Left lung (tissue), 10 donors: ENCODE results near the gene TENM4. TPM values are rescaled to one million over a fixed set of nuclear protein-coding genes. Genes with fewer than 3 reads are reported as not detected.

Experiments
- ATAC-seq: fragments of 200-7000 bp; cut with Tn5 transposase; one replicate; pipeline ENCODE4 v1.9.1; 2020; ENCODE audit warnings: moderate library complexity
- DNase-seq, 4 donors: peaks; one replicate each; pipeline ENCODE4 v3.0.0-alpha.2; 2013 to 2020
- H3K27ac ChIP-seq, 2 donors: fragments of 200-600 bp; sonication (generic) in 1 of 2; one replicate each; pipeline versions ENCODE4 v1.5.0 to v1.8.0; 2020 to 2021
- H3K27me3 ChIP-seq, 2 donors: fragments of 200-600 bp; sonication (generic) in 1 of 2; one replicate each; pipeline versions ENCODE4 v1.5.0 to v1.8.0; 2020 to 2021
- H3K36me3 ChIP-seq, 2 donors: fragments of 200-600 bp; sonication (generic) in 1 of 2; one replicate each; pipeline versions ENCODE4 v1.5.0 to v1.8.0; 2020 to 2021
- H3K4me1 ChIP-seq, 2 donors: fragments of 200-600 bp; one replicate each; pipeline ENCODE4 v1.8.0; 2021
- H3K4me3 ChIP-seq, 2 donors: fragments of 200-600 bp; sonication (generic) in 1 of 2; one replicate each; pipeline versions ENCODE4 v1.5.0 to v1.8.0; 2020 to 2021; ENCODE audit warnings: mild to moderate bottlenecking in 1 of 2
- H3K9me3 ChIP-seq, 2 donors: fragments of 200-600 bp; sonication (generic) in 1 of 2; one replicate each; pipeline versions ENCODE4 v1.5.0 to v1.8.0; 2020 to 2021
- CTCF ChIP-seq, 2 donors: fragments of 200-600 bp; sonication (generic) in 1 of 2; IDR thresholded peaks; one replicate each; pipeline versions ENCODE4 v1.5.0 to v1.8.0; 2021; ENCODE audit warnings: antibody characterized with exemption in 2 of 2
- intact Hi-C, 2 donors: fragments of 100-400 bp; cut with DNase I; formaldehyde crosslinking; loops; one replicate each; pipeline versions ENCODE4 v1.11.2 to v1.14.2; 2022
- polyA plus RNA-seq, 6 donors: library from polyadenylated mRNA; unstranded; fragments of 120-200 nt; gene quantifications; one replicate each; pipeline ENCODE4 v1.2.1, GENCODE V29; 2013; ENCODE audit not compliant: insufficient read length in 6 of 6
- total RNA-seq, 2 donors: library from RNA; stranded (reverse); fragmentation: NEBNext Ultra II Directional; extraction: Animal tissue kit (Norgen Biotek cat#: 25700); gene quantifications; one replicate each; pipeline ENCODE4 v1.2.1, GENCODE V29; 2021
- donor health status: DM: no; HTN: yes; CAD: no.
- donor health status: DM: no; HTN: no; CAD: no.

The TENM4 gene
- total and polyA plus RNA-seq, 8 donors, result 3.4 to 7.1 (median 5.2) TPM

- Histone ChIP-seq H3K27me3 (no peaks in the 10 kb centered on the region), H3K4me1 (no peaks in the 10 kb centered on the region), H3K36me3 (no peaks in the 10 kb centered on the region), H3K4me3 (no peak overlapping the region), H3K9me3 (no peaks in the 10 kb centered on the region), H3K27ac (no peak overlapping the region)
- TF ChIP-seq CTCF (IDR thresholded peaks at IDR 0.05), result no peak
- no peak for ATAC-seq
- DNase-seq, result no peak
- intact Hi-C loops, result no loop called here
Measured at GRCh38 chr11:78773492-78773891, 667.3 kb downstream of the TENM4 start.

GRCh38 chr11:78773077-78773476 lies 667.8 kb downstream of the TENM4 start:
- DNase-seq (no peak), ATAC-seq (peak; percentile 90)
- Histone ChIP-seq H3K27ac (no peak overlapping the region), H3K9me3 (no peaks in the 10 kb centered on the region), H3K4me1 (no peaks in the 10 kb centered on the region), H3K36me3 (no peaks in the 10 kb centered on the region), H3K27me3 (no peaks in the 10 kb centered on the region), H3K4me3 (no peak overlapping the region)
- no peak for TF ChIP-seq CTCF (IDR thresholded peaks at IDR 0.05)
- intact Hi-C loops, result no loop called here

- Histone ChIP-seq H3K4me1 (no peaks in the 10 kb centered on the region), H3K4me3 (no peak overlapping the region), H3K9me3 (no peaks in the 10 kb centered on the region), H3K27me3 (no peaks in the 10 kb centered on the region), H3K36me3 (no peaks in the 10 kb centered on the region), H3K27ac (no peak overlapping the region)
- ATAC-seq (no peak), DNase-seq (no peak)
- intact Hi-C loops, result no loop called here
- TF ChIP-seq CTCF (IDR thresholded peaks at IDR 0.05), result no peak
Measured at GRCh38 chr11:78772186-78772585, 668.6 kb downstream of the TENM4 start.

- Histone ChIP-seq H3K27me3 (no peaks in the 10 kb centered on the region), H3K36me3 (no peaks in the 10 kb centered on the region)
- intact Hi-C loops, result no loop called here
Measured at GRCh38 chr11:78770931-78771330, 669.9 kb downstream of the TENM4 start.

GRCh38 chr11:78768971-78769370 lies 671.9 kb downstream of the TENM4 start:
- no peak for TF ChIP-seq CTCF (IDR thresholded peaks at IDR 0.05)
- no peak for ATAC-seq
- no peak overlapping the region for H3K4me3 ChIP-seq
- H3K36me3 ChIP-seq, result no peaks in the 10 kb centered on the region
- no peaks in the 10 kb centered on the region for H3K4me1 ChIP-seq
- no peaks in the 10 kb centered on the region for H3K27me3 ChIP-seq
- H3K27ac ChIP-seq, result no peak overlapping the region
- intact Hi-C loops, result no loop called here
- no peak for DNase-seq
- H3K9me3 ChIP-seq, result no peaks in the 10 kb centered on the region

More at GRCh38 chr11:78770931-78771330, 669.9 kb downstream of the TENM4 start:
- H3K27ac ChIP-seq, result no peak overlapping the region
- no peaks in the 10 kb centered on the region for H3K9me3 ChIP-seq
- DNase-seq, result no peak
- H3K4me3 ChIP-seq, result no peak overlapping the region
- no peak for TF ChIP-seq CTCF (IDR thresholded peaks at IDR 0.05)
- ATAC-seq, result no peak
- no peaks in the 10 kb centered on the region for H3K4me1 ChIP-seq
